Measurements from ENCODE around the gene NDUFV1.
"Not testable (repeated sequence)": the region's sequence is repeated elsewhere in the genome, so short reads cannot be mapped to it uniquely, and the experiment has no call there.

The NDUFV1 gene

GRCh38 chr11:67657300-67657699 lies 50.6 kb downstream of the NDUFV1 start:
- no peak for DNase-seq (ENCODE audit: low read depth in 2 of 2)

- DNase-seq (ENCODE audit: low read depth in 2 of 2): not testable (repeated sequence)
Observed at GRCh38 chr11:67659651-67660165, 53.0 kb downstream of the NDUFV1 start.

- DNase-seq (ENCODE audit: low read depth in 2 of 2): not testable (repeated sequence)
Observed at GRCh38 chr11:67660752-67661151, 54.0 kb downstream of the NDUFV1 start.

All from fibroblast of skin of left quadriceps (primary cell).